ENCODE data around the gene OTOF. TPM values are rescaled to one million over a fixed set of nuclear protein-coding genes. Genes with fewer than 3 reads are reported as not detected.

The OTOF gene
- total and polyA plus RNA-seq, 2 donors (not counting 3 experiments of a cell fraction or from before 2014, with no cell fraction given) = 0.06 to 0.22 TPM

DNA sequence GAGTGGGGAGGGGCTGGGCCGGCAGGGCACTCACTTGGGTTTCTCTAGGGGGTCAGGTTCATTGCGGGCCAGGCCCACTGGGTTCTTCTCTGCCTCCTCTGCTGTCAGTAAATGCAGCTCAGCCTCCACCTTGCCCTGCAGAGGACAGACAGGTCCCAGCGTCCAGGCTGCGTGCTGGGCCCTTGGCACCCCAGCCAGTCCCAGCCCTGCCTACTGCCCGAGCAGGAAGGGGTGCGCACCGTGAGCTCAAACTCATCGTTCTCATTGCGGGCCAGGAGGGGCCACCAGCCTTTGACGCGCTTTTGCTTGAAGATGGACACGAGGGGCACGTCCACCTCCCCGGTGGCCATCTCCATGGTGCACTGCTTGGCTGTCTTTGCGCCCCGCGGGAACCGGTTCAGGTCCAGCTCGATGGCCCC, 17.3 kb downstream of the OTOF start:
- ChIA-PET CTCF (interaction anchor here (0.6 to 1.2 kb wide), 3 partner anchors 9 to 117 kb away, joined by 3 to 5 read pairs (median 4); no protein-coding TSS in a partner anchor), POLR2A (no interaction called here)
- Histone ChIP-seq H3K9me1 (replicated peaks; ENCODE audit: control insufficient read depth, extremely low read depth, insufficient read depth, low read length) (no peaks in the 10 kb centered on the region), H3K36me3 (ENCODE audit: control insufficient read depth in 2 of 2, extremely low read depth in 1 of 2, insufficient read depth in 2 of 2, low read length in 2 of 2) (no peaks in the 10 kb centered on the region), H3K9me3 (replicated peaks; ENCODE audit: control insufficient read depth, insufficient read depth, low read length) (no peaks in the 10 kb centered on the region), H3K9ac (replicated peaks; ENCODE audit: extremely low read depth, insufficient read depth, low read length) (no peak overlapping the region), H3K4me2 (ENCODE audit: insufficient read depth, low read length) (no peak overlapping the region), H3K4me1 (ENCODE audit: control insufficient read depth, extremely low read depth, insufficient read depth, low read length) (peaks cover 5% of the 10 kb centered on the region), H3K27me3 (ENCODE audit: control insufficient read depth in 2 of 2, insufficient read depth in 2 of 2, low read length in 2 of 2) (no peaks in the 10 kb centered on the region), H3K79me2 (ENCODE audit: control insufficient read depth, insufficient read depth, low read length) (no peaks in the 10 kb centered on the region), H2AFZ (ENCODE audit: low read depth, low read length) (no peak overlapping the region), H3K27ac (ENCODE audit: insufficient read depth, low read depth, low read length) (no peak overlapping the region), H4K20me1 (replicated peaks; ENCODE audit: control insufficient read depth, extremely low read depth, insufficient read depth, low read length) (no peaks in the 10 kb centered on the region), H3K4me3 (replicated peaks in 1 of 3; ENCODE audit: insufficient read depth in 1 of 3, low read depth in 1 of 3, low read length in 3 of 3) (no peak overlapping the region)
- TF ChIP-seq, protein P1, sequence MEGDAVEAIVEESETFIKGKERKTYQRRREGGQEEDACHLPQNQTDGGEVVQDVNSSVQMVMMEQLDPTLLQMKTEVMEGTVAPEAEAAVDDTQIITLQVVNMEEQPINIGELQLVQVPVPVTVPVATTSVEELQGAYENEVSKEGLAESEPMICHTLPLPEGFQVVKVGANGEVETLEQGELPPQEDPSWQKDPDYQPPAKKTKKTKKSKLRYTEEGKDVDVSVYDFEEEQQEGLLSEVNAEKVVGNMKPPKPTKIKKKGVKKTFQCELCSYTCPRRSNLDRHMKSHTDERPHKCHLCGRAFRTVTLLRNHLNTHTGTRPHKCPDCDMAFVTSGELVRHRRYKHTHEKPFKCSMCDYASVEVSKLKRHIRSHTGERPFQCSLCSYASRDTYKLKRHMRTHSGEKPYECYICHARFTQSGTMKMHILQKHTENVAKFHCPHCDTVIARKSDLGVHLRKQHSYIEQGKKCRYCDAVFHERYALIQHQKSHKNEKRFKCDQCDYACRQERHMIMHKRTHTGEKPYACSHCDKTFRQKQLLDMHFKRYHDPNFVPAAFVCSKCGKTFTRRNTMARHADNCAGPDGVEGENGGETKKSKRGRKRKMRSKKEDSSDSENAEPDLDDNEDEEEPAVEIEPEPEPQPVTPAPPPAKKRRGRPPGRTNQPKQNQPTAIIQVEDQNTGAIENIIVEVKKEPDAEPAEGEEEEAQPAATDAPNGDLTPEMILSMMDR (IDR thresholded peaks at IDR 0.05; ENCODE audit: extremely low read depth in 1 of 2, insufficient read depth in 1 of 2, low read depth in 1 of 2, low read length in 2 of 2) = no peak
- TF ChIP-seq POLR2AphosphoS5 (IDR thresholded peaks at IDR 0.05; ENCODE audit: insufficient read depth, low read depth, low read length) (no peak), FOS (IDR thresholded peaks at IDR 0.05; ENCODE audit: borderline replicate concordance, insufficient read depth, low read length) (no peak), EZH2 (IDR thresholded peaks at IDR 0.05; ENCODE audit: borderline replicate concordance, low read depth, low read length, severe bottlenecking) (no peak), POLR2A (IDR thresholded peaks at IDR 0.05; ENCODE audit: low read depth, low read length) (no peak), JUN (IDR thresholded peaks at IDR 0.05; ENCODE audit: borderline replicate concordance, insufficient read depth, insufficient read length, low read depth) (no peak), MYC (IDR thresholded peaks at IDR 0.05; ENCODE audit: low read depth, low read length) (no peak), GATA2 (IDR thresholded peaks at IDR 0.05; ENCODE audit: insufficient read depth, insufficient read length, low read depth, low read length) (no peak)
- TF ChIP-seq, protein P2, sequence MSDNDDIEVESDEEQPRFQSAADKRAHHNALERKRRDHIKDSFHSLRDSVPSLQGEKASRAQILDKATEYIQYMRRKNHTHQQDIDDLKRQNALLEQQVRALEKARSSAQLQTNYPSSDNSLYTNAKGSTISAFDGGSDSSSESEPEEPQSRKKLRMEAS (IDR thresholded peaks at IDR 0.05; ENCODE audit: insufficient read depth, insufficient read length) = no peak
- intact Hi-C loops (cut with micrococcal nuclease) (no loop called here), dilution Hi-C loops (cut with MboI; ENCODE audit: extremely low pct_ligation_motif_present, low sequenced_read_pairs) (no loop called here)
- no peak for FAIRE-seq
- DNase-seq (ENCODE audit: low read depth, low spot score) = no peak
- no TSS peak for BruUV-seq (replicated peaks)

Data from endothelial cell of umbilical vein (primary cell).